T-helper 22 cell (primary cell): ENCODE data around the gene MCM5.

ENCODE experiments used
- DNase-seq: peaks from one replicate; pipeline ENCODE4 v3.0.0-alpha.2; 2020; ENCODE audit warnings: low read depth

The MCM5 gene

GRCh38 chr22:35403356-35403755, 3.4 kb downstream of the MCM5 start:
- no peak for DNase-seq

GRCh38 chr22:35404176-35404575, 4.2 kb downstream of the MCM5 start:
- DNase-seq: no peak

GRCh38 chr22:35406443-35406842, 6.5 kb downstream of the MCM5 start:
- no peak for DNase-seq

GRCh38 chr22:35407362-35407761, 7.4 kb downstream of the MCM5 start:
- DNase-seq: no peak

GRCh38 chr22:35409783-35410662, 10.1 kb downstream of the MCM5 start:
- no peak for DNase-seq

GRCh38 chr22:35410663-35411034, 10.7 kb downstream of the MCM5 start:
- DNase-seq: no peak

- no peak for DNase-seq
Measured at GRCh38 chr22:35411102-35411501, 11.2 kb downstream of the MCM5 start.

GRCh38 chr22:35413624-35414023, 13.7 kb downstream of the MCM5 start:
- DNase-seq: no peak

GRCh38 chr22:35417606-35418005, 17.7 kb downstream of the MCM5 start:
- DNase-seq: no peak

GRCh38 chr22:35418088-35418487, 18.1 kb downstream of the MCM5 start:
- DNase-seq: no peak

GRCh38 chr22:35418731-35419130, 18.8 kb downstream of the MCM5 start:
- no peak for DNase-seq

- DNase-seq: no peak
Measured at GRCh38 chr22:35419756-35420155, 19.8 kb downstream of the MCM5 start.

- DNase-seq: no peak
Measured at GRCh38 chr22:35421121-35421520, 21.2 kb downstream of the MCM5 start.

GRCh38 chr22:35422145-35422544, 22.2 kb downstream of the MCM5 start:
- no peak for DNase-seq

GRCh38 chr22:35422936-35423335, 23.0 kb downstream of the MCM5 start:
- DNase-seq: no peak

GRCh38 chr22:35424081-35424480, 24.1 kb downstream of the MCM5 start:
- no peak for DNase-seq

- no peak for DNase-seq
Measured at GRCh38 chr22:35424761-35425160, 24.8 kb downstream of the MCM5 start.

GRCh38 chr22:35425546-35425945, 25.6 kb downstream of the MCM5 start:
- no peak for DNase-seq

GRCh38 chr22:35425971-35426800, 26.2 kb downstream of the MCM5 start:
- DNase-seq: no peak

GRCh38 chr22:35426801-35427140, 26.8 kb downstream of the MCM5 start:
- DNase-seq: no peak

- peak; percentile 13 for DNase-seq
Measured at GRCh38 chr22:35430897-35431322, 31.0 kb downstream of the MCM5 start.

GRCh38 chr22:35431483-35432227, 31.7 kb downstream of the MCM5 start:
- no peak for DNase-seq
